HG03159 (cell line): ENCODE results near the gene ANKUB1.
A peak's percentile ranks its signal among the peaks of the same experiment; 100 is the strongest.

Experiments used
- ATAC-seq: cut with Tn5 transposase; IDR thresholded peaks from one replicate; pipeline ENCODE4 v1.9.1; 2021; ENCODE audit warnings: mild to moderate bottlenecking, moderate library complexity; ENCODE audit not compliant: unreplicated experiment

The ANKUB1 gene

GRCh38 chr3:149765762-149766334 lies 26.5 kb downstream of the ANKUB1 start:
- ATAC-seq: no peak

- no peak for ATAC-seq
These were observed 28.1 kb downstream of the ANKUB1 start for GRCh38 chr3:149764302-149764701.

GRCh38 chr3:149763565-149764195 lies 28.7 kb downstream of the ANKUB1 start:
- no peak for ATAC-seq

- ATAC-seq: no peak
These were observed 38.6 kb downstream of the ANKUB1 start for GRCh38 chr3:149753717-149754116.

GRCh38 chr3:149752788-149753136 lies 39.6 kb downstream of the ANKUB1 start:
- peak; percentile 4 for ATAC-seq

- peak; percentile 99 for ATAC-seq
These were observed 40.1 kb downstream of the ANKUB1 start, which contains the start of gene COMMD2 for GRCh38 chr3:149752051-149752787. Gene COMMD2 (minus strand): TSS chr3:149752489. CDS start chr3:149752444, 45 bp downstream.

- no peak for ATAC-seq
These were observed 40.8 kb downstream of the ANKUB1 start for GRCh38 chr3:149751551-149751950.

GRCh38 chr3:149744606-149745005 lies 47.7 kb downstream of the ANKUB1 start:
- no peak for ATAC-seq

- no peak for ATAC-seq
These were observed 48.2 kb downstream of the ANKUB1 start for GRCh38 chr3:149744151-149744550.

- ATAC-seq: no peak
These were observed 53.0 kb downstream of the ANKUB1 start for GRCh38 chr3:149739396-149739795.

GRCh38 chr3:149738876-149739275 lies 53.5 kb downstream of the ANKUB1 start:
- ATAC-seq: no peak

- ATAC-seq: no peak
These were observed 55.5 kb downstream of the ANKUB1 start for GRCh38 chr3:149736953-149737205.

GRCh38 chr3:149736175-149736952 lies 56.0 kb downstream of the ANKUB1 start:
- no peak for ATAC-seq

- no peak for ATAC-seq
These were observed 60.1 kb downstream of the ANKUB1 start for GRCh38 chr3:149732234-149732633.

- no peak for ATAC-seq
These were observed 64.7 kb downstream of the ANKUB1 start for GRCh38 chr3:149727656-149728055.

GRCh38 chr3:149726716-149727407 lies 65.5 kb downstream of the ANKUB1 start:
- peak; percentile 84 for ATAC-seq

- ATAC-seq: no peak
These were observed 68.6 kb downstream of the ANKUB1 start for GRCh38 chr3:149723781-149724180.

GRCh38 chr3:149720918-149721317 lies 71.4 kb downstream of the ANKUB1 start:
- no peak for ATAC-seq

- no peak for ATAC-seq
These were observed 74.8 kb downstream of the ANKUB1 start for GRCh38 chr3:149717391-149718056.

- ATAC-seq: no peak
These were observed 75.4 kb downstream of the ANKUB1 start for GRCh38 chr3:149716984-149717383.

GRCh38 chr3:149715247-149715646 lies 77.1 kb downstream of the ANKUB1 start:
- ATAC-seq: no peak
